ENCODE results near the gene TEX22. TPM values are rescaled to one million over a fixed set of nuclear protein-coding genes. Genes with fewer than 3 reads are reported as not detected.

The TEX22 gene
- total and polyA plus RNA-seq, 7 donors: 0.50 TPM; not detected in 6

GRCh38 chr14:105397350-105397931 is 897 bp upstream of the TEX22 start:
- Histone ChIP-seq H3K27ac (peak overlapping the region in 3 of 4 donors; percentile 83 to 86 (median 84)), H3K36me3 (peaks cover 0 to 35% (median 5%) of the 10 kb centered on the region in 4 donors), H3K4me1 (peaks cover 0 to 23% (median 18%) of the 10 kb centered on the region in 4 donors), H3K4me3 (peak overlapping the region; percentile 76 to 93 (median 89)), H3K9me3 (peaks cover 0 to 3% (median 0%) of the 10 kb centered on the region in 4 donors), H3K27me3 (no peaks in the 10 kb centered on the region)
- TF ChIP-seq POLR2AphosphoS5 (IDR thresholded peaks at IDR 0.05): no peak
- no peak for TF ChIP-seq POLR2A (IDR thresholded peaks at IDR 0.05)
- no peak for DNase-seq
- intact Hi-C loops (cut with DNase I): no loop called here
- WGBS, 2 donors: 89 to 91% methylated on average over 13 of the region's 13 CpGs

DNA sequence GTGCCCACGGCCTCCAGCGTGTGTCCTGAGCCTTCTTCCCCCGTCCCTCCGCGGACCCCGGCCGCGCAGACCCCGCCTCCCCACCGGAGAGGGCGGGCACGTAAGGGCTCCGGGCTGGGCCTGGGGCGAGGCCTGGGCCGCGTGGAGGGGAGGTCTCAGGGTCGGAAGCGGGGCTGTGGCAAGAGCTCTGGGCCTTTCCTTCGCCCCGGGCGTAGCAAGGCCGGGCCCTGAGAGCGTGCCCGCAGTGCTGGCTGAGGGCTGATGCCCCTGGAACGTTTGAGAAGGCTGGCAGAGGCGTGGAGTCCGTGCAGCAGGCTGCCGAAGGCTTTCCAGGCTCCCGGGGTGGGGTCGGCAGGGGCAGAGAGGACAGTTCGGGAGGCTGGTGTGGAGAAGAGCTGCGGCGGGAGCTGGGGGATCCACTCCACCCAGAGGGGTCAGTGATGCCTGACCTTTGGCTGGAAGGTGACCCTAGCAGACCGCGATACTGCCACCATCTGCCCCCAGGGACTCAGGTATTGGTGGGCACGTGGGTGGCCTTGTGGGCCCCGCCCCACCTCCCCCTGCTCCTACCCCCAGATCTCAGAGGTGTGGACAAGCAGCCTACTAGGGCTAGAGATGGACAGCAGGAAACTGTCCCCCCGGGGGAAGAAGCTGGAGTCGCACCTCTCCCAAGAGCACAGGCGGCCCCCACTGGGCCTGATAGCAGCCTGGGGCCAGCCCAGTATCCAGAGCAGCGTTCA is 558 bp downstream of the TEX22 start:
- Histone ChIP-seq H3K4me3 (peak overlapping the region; percentile 76 to 93 (median 89)), H3K4me1 (peaks cover 0 to 23% (median 18%) of the 10 kb centered on the region in 4 donors), H3K9me3 (peaks cover 0 to 3% (median 0%) of the 10 kb centered on the region in 4 donors), H3K27ac (peak overlapping the region; percentile 80 to 86 (median 84)), H3K36me3 (peaks cover 0 to 26% (median 5%) of the 10 kb centered on the region in 4 donors), H3K27me3 (no peaks in the 10 kb centered on the region)
- intact Hi-C loops (cut with DNase I): loop anchor here (1.0 kb wide), 1 partner anchor 16 kb away; no protein-coding TSS in a partner anchor
- TF ChIP-seq POLR2A (IDR thresholded peaks at IDR 0.05) (no peak), POLR2AphosphoS5 (IDR thresholded peaks at IDR 0.05) (no peak), EP300 (IDR thresholded peaks at IDR 0.05) (no peak)
- TF ChIP-seq, protein P1, sequence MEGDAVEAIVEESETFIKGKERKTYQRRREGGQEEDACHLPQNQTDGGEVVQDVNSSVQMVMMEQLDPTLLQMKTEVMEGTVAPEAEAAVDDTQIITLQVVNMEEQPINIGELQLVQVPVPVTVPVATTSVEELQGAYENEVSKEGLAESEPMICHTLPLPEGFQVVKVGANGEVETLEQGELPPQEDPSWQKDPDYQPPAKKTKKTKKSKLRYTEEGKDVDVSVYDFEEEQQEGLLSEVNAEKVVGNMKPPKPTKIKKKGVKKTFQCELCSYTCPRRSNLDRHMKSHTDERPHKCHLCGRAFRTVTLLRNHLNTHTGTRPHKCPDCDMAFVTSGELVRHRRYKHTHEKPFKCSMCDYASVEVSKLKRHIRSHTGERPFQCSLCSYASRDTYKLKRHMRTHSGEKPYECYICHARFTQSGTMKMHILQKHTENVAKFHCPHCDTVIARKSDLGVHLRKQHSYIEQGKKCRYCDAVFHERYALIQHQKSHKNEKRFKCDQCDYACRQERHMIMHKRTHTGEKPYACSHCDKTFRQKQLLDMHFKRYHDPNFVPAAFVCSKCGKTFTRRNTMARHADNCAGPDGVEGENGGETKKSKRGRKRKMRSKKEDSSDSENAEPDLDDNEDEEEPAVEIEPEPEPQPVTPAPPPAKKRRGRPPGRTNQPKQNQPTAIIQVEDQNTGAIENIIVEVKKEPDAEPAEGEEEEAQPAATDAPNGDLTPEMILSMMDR (IDR thresholded peaks at IDR 0.05): no peak
- WGBS, 2 donors: 23 to 24% methylated on average over 41 of the region's 41 CpGs
- no peak for DNase-seq

- Histone ChIP-seq H3K27ac (no peak overlapping the region), H3K4me3 (peak overlapping the region; percentile 76 to 93 (median 89)), H3K4me1 (peaks cover 0 to 23% (median 18%) of the 10 kb centered on the region in 4 donors)
These were observed 1.1 kb downstream of the TEX22 start for GRCh38 chr14:105399466-105399775.

GRCh38 chr14:105400016-105400415 is 1.7 kb downstream of the TEX22 start:
- H3K27ac ChIP-seq: no peak overlapping the region
- H3K36me3 ChIP-seq: peaks cover 0 to 17% (median 3%) of the 10 kb centered on the region in 4 donors
- peaks cover 0 to 3% (median 0%) of the 10 kb centered on the region in 4 donors for H3K9me3 ChIP-seq
- intact Hi-C loops (cut with DNase I): no loop called here
- TF ChIP-seq POLR2AphosphoS5 (IDR thresholded peaks at IDR 0.05) (no peak), EP300 (IDR thresholded peaks at IDR 0.05) (no peak)
- no peak overlapping the region for H3K4me3 ChIP-seq
- DNase-seq: no peak
- 96 to 97% methylated on average over 9 of the region's 9 CpGs for WGBS, 2 donors
- H3K4me1 ChIP-seq: peaks cover 0 to 23% (median 18%) of the 10 kb centered on the region in 4 donors
- H3K27me3 ChIP-seq: no peaks in the 10 kb centered on the region

More at GRCh38 chr14:105399466-105399775, 1.1 kb downstream of the TEX22 start:
- no peaks in the 10 kb centered on the region for H3K27me3 ChIP-seq
- WGBS, 2 donors: 87 to 96% methylated on average over 8 of the region's 8 CpGs
- TF ChIP-seq POLR2AphosphoS5 (IDR thresholded peaks at IDR 0.05) (no peak), EP300 (IDR thresholded peaks at IDR 0.05) (no peak), POLR2A (IDR thresholded peaks at IDR 0.05) (no peak)
- TF ChIP-seq, protein P1 (IDR thresholded peaks at IDR 0.05): no peak
- peaks cover 0 to 23% (median 5%) of the 10 kb centered on the region in 4 donors for H3K36me3 ChIP-seq
- H3K9me3 ChIP-seq: peaks cover 0 to 3% (median 0%) of the 10 kb centered on the region in 4 donors
- intact Hi-C loops (cut with DNase I): no loop called here
- no peak for DNase-seq

DNA sequence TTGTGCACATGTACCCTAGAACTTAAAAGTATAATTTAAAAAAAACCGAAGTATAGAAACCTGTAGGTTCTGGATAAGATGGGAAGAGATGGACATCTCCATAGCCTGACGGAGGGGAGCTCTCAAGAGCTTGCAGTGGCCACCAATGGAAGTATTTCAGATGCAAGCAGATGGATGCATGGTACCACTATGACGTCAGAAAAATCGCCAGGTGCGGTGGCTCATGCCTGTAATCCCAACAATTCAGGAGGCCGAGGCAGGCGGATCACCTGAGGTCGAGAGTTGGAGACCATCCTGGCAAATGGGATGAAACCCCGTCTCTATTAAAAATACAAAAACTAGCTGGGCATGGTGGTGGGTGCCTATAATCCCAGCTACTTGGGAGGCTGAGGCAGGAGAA is 3.4 kb downstream of the TEX22 start:
- WGBS, 2 donors: 97 to 98% methylated on average over 9 of the region's 9 CpGs
- intact Hi-C loops (cut with DNase I): no loop called here
- Histone ChIP-seq H3K27me3 (no peaks in the 10 kb centered on the region), H3K36me3 (peaks cover 0 to 12% (median 3%) of the 10 kb centered on the region in 4 donors), H3K27ac (no peak overlapping the region), H3K4me1 (peaks cover 0 to 23% (median 18%) of the 10 kb centered on the region in 4 donors), H3K4me3 (no peak overlapping the region), H3K9me3 (peaks cover 0 to 3% (median 0%) of the 10 kb centered on the region in 4 donors)
- DNase-seq: no peak
- TF ChIP-seq POLR2A (IDR thresholded peaks at IDR 0.05) (no peak), POLR2AphosphoS5 (IDR thresholded peaks at IDR 0.05) (no peak), EP300 (IDR thresholded peaks at IDR 0.05) (no peak)
- TF ChIP-seq, protein P1 (IDR thresholded peaks at IDR 0.05): no peak

Data from sigmoid colon (tissue), 7 donors.